Activated CD8-positive, alpha-beta T cell treated with anti-CD3 and anti-CD28 coated beads, Interleukin-2, amount 10 ng/mL, durations not matched to agents 7 days and 5 days (primary cell): ENCODE data around the gene B3GNT3. TPM values are rescaled to one million over a fixed set of nuclear protein-coding genes. Genes with fewer than 3 reads are reported as not detected.
"Not testable (repeated sequence)": the region's sequence is repeated elsewhere in the genome, so short reads cannot be mapped to it uniquely, and the experiment has no call there.

Experiments
- ATAC-seq: fragments of 150-1000 bp; cut with Tn5 transposase; one replicate; pipeline ENCODE4 v1.10.0; 2021; ENCODE audit warnings: moderate library complexity
- CTCF ChIA-PET: fragments of 350-600 bp; sonication (Branson Sonifier 250); formaldehyde crosslinking; loops from one replicate; lab custom pipeline; 2021; ENCODE audit warnings: antibody characterized with exemption; lab: Charles Lee
- POLR2A ChIA-PET: fragments of 350-600 bp; sonication (Branson Sonifier 250); formaldehyde crosslinking; loops from one replicate; lab custom pipeline; 2021; ENCODE audit warnings: antibody characterized with exemption; lab: Charles Lee
- DNase-seq: peaks from one replicate; pipeline ENCODE4 v3.0.0-alpha.2; 2020
- H3K27ac Mint-ChIP-seq: one replicate; pipeline ENCODE4 v1.8.0; 2021; ENCODE audit warnings: mild to moderate bottlenecking, mixed read lengths
- H3K27me3 Mint-ChIP-seq: one replicate; pipeline ENCODE4 v1.8.0; 2021; ENCODE audit warnings: low read depth, mixed read lengths
- H3K36me3 Mint-ChIP-seq: one replicate; pipeline ENCODE4 v1.8.0; 2021; ENCODE audit warnings: low read depth, mixed read lengths
- H3K4me1 Mint-ChIP-seq: one replicate; pipeline ENCODE4 v1.8.0; 2021; ENCODE audit warnings: low read depth, mixed read lengths
- H3K4me3 Mint-ChIP-seq: one replicate; pipeline ENCODE4 v1.8.0; 2021; ENCODE audit warnings: mild to moderate bottlenecking, mixed read lengths
- H3K9me3 Mint-ChIP-seq: one replicate; pipeline ENCODE4 v1.8.0; 2022; ENCODE audit warnings: mixed read lengths; ENCODE audit not compliant: insufficient read depth
- total RNA-seq, 2 experiments: library from RNA; stranded (reverse); gene quantifications; one replicate each; pipeline ENCODE4 v1.2.3, GENCODE V29; 2021

Gene B3GNT3
- total RNA-seq, 2 experiments from 2014 or later, result 0.13 TPM; not detected in 1

GRCh38 chr19:17784201-17785008 lies 10.5 kb upstream of the B3GNT3 start:
- Mint-ChIP-seq H3K9me3 (no peaks in the 10 kb centered on the region), H3K36me3 (peaks cover 39% of the 10 kb centered on the region), H3K4me3 (no peak overlapping the region), H3K27me3 (no peaks in the 10 kb centered on the region), H3K4me1 (peaks cover 14% of the 10 kb centered on the region), H3K27ac (peak overlapping the region; percentile 77)
- DNase-seq (peak; percentile 85), ATAC-seq (peak; percentile 61)
- ChIA-PET POLR2A (no interaction called here), CTCF (interaction anchor here (0.9 to 1.7 kb wide), 13 partner anchors 8 to 148 kb away, joined by 3 to 5 read pairs (median 3); partner anchors contain the start of genes B3GNT3 and CCDC124)

GRCh38 chr19:17787274-17787913 lies 7.5 kb upstream of the B3GNT3 start:
- ATAC-seq (no peak), DNase-seq (no peak)
- Mint-ChIP-seq H3K27me3 (no peaks in the 10 kb centered on the region), H3K9me3 (no peaks in the 10 kb centered on the region), H3K4me1 (peaks cover 31% of the 10 kb centered on the region), H3K36me3 (peaks cover 34% of the 10 kb centered on the region), H3K27ac (no peak overlapping the region), H3K4me3 (no peak overlapping the region)
- POLR2A ChIA-PET, result no interaction called here
- CTCF ChIA-PET, result interaction anchor here (0.8 kb wide), 1 partner anchor 145 kb away, joined by 3 read pairs; the partner anchor contains the start of gene CCDC124

- ATAC-seq (no peak), DNase-seq (no peak)
- Mint-ChIP-seq H3K27ac (no peak overlapping the region), H3K4me3 (no peak overlapping the region), H3K4me1 (peaks cover 39% of the 10 kb centered on the region), H3K27me3 (peaks cover under 1% of the 10 kb centered on the region), H3K36me3 (peaks cover 30% of the 10 kb centered on the region), H3K9me3 (no peaks in the 10 kb centered on the region)
- CTCF ChIA-PET, result no interaction called here
- POLR2A ChIA-PET, result interaction anchor here (1.4 kb wide), 1 partner anchor 58 kb away, joined by 6 read pairs; the partner anchor contains the start of gene JAK3
Measured at GRCh38 chr19:17788632-17789031, 6.3 kb upstream of the B3GNT3 start.

GRCh38 chr19:17790059-17790780 lies 4.7 kb upstream of the B3GNT3 start:
- ChIA-PET POLR2A (interaction anchor here (1.1 to 1.3 kb wide), 2 partner anchors 57 to 71 kb away, joined by 3 read pairs; partner anchors contain the start of genes JAK3 and MAP1S), CTCF (interaction anchor here (1.6 to 3.2 kb wide), 2 partner anchors 65 to 69 kb away, joined by 5 to 10 read pairs; partner anchors contain the start of gene RPL18A)
- Mint-ChIP-seq H3K36me3 (peaks cover 17% of the 10 kb centered on the region), H3K27ac (peak overlapping the region; percentile 18), H3K27me3 (peaks cover 8% of the 10 kb centered on the region), H3K9me3 (no peaks in the 10 kb centered on the region), H3K4me1 (peaks cover 44% of the 10 kb centered on the region), H3K4me3 (no peak overlapping the region)
- DNase-seq (no peak), ATAC-seq (no peak)

- Mint-ChIP-seq H3K4me3 (no peak overlapping the region), H3K27ac (no peak overlapping the region), H3K9me3 (no peaks in the 10 kb centered on the region), H3K36me3 (peaks cover under 1% of the 10 kb centered on the region), H3K4me1 (peaks cover 58% of the 10 kb centered on the region), H3K27me3 (peaks cover 12% of the 10 kb centered on the region)
- POLR2A ChIA-PET, result no interaction called here
- DNase-seq (no peak), ATAC-seq (no peak)
- CTCF ChIA-PET, result interaction anchor here (1.7 kb wide), 1 partner anchor 138 kb away, joined by 5 read pairs; the partner anchor contains the start of gene CCDC124
Measured at GRCh38 chr19:17794412-17794730, 567 bp upstream of the B3GNT3 start.

- Mint-ChIP-seq H3K4me3 (no peak overlapping the region), H3K27ac (no peak overlapping the region), H3K4me1 (peaks cover 53% of the 10 kb centered on the region), H3K36me3 (no peaks in the 10 kb centered on the region), H3K9me3 (no peaks in the 10 kb centered on the region), H3K27me3 (peaks cover 12% of the 10 kb centered on the region)
- ATAC-seq, result no peak
- no peak for DNase-seq
- POLR2A ChIA-PET, result no interaction called here
- CTCF ChIA-PET, result interaction anchor here (0.8 to 1.3 kb wide), 2 partner anchors 11 to 64 kb away, joined by 3 read pairs; no protein-coding TSS in a partner anchor
Measured at GRCh38 chr19:17795495-17795856, 538 bp downstream of the B3GNT3 start.

GRCh38 chr19:17796013-17796837 lies 1.3 kb downstream of the B3GNT3 start:
- Mint-ChIP-seq H3K27me3 (peaks cover 12% of the 10 kb centered on the region), H3K36me3 (no peaks in the 10 kb centered on the region), H3K4me3 (no peak overlapping the region), H3K9me3 (no peaks in the 10 kb centered on the region), H3K27ac (no peak overlapping the region), H3K4me1 (peaks cover 49% of the 10 kb centered on the region)
- DNase-seq (no peak), ATAC-seq (no peak)
- ChIA-PET CTCF (interaction anchor here (1.0 to 1.3 kb wide), 3 partner anchors 12 to 137 kb away, joined by 3 to 4 read pairs (median 3); partner anchors contain the start of gene CCDC124), POLR2A (no interaction called here)

- H3K27ac Mint-ChIP-seq, result no peak overlapping the region
- ChIA-PET CTCF (interaction anchor here (1.0 to 1.1 kb wide), 2 partner anchors 62 to 136 kb away, joined by 3 to 4 read pairs; partner anchors contain the start of gene CCDC124), POLR2A (no interaction called here)
- DNase-seq (no peak), ATAC-seq (no peak)
- no peaks in the 10 kb centered on the region for H3K36me3 Mint-ChIP-seq
- H3K9me3 Mint-ChIP-seq, result no peaks in the 10 kb centered on the region
- H3K27me3 Mint-ChIP-seq, result peaks cover 12% of the 10 kb centered on the region
- H3K4me3 Mint-ChIP-seq, result no peak overlapping the region
- peaks cover 42% of the 10 kb centered on the region for H3K4me1 Mint-ChIP-seq
Measured at GRCh38 chr19:17796838-17797423, 2.0 kb downstream of the B3GNT3 start.

- no peaks in the 10 kb centered on the region for H3K9me3 Mint-ChIP-seq
- ChIA-PET POLR2A (no interaction called here), CTCF (interaction anchor here (1.0 to 1.1 kb wide), 2 partner anchors 62 to 135 kb away, joined by 3 to 4 read pairs; partner anchors contain the start of gene CCDC124)
- DNase-seq, result no peak
- peaks cover 44% of the 10 kb centered on the region for H3K4me1 Mint-ChIP-seq
- no peaks in the 10 kb centered on the region for H3K36me3 Mint-ChIP-seq
- no peak for ATAC-seq
- H3K27ac Mint-ChIP-seq, result no peak overlapping the region
- H3K27me3 Mint-ChIP-seq, result peaks cover 15% of the 10 kb centered on the region
- H3K4me3 Mint-ChIP-seq, result no peak overlapping the region
Measured at GRCh38 chr19:17797424-17798201, 2.7 kb downstream of the B3GNT3 start.

GRCh38 chr19:17798599-17798998 lies 3.7 kb downstream of the B3GNT3 start:
- H3K4me3 Mint-ChIP-seq, POLR2A ChIA-PET, DNase-seq, H3K36me3 Mint-ChIP-seq, H3K9me3 Mint-ChIP-seq, ATAC-seq, CTCF ChIA-PET, H3K27ac Mint-ChIP-seq: not testable (repeated sequence)
- Mint-ChIP-seq H3K4me1 (peaks cover 46% of the 10 kb centered on the region), H3K27me3 (peaks cover 14% of the 10 kb centered on the region)
